ENCODE data around the gene RIBC2. TPM values are rescaled to one million over a fixed set of nuclear protein-coding genes. Genes with fewer than 3 reads are reported as not detected.

The RIBC2 gene
- polyA plus RNA-seq, 2 of the 4 experiments (the other 2 are of a cell fraction): 3.0 to 3.8 TPM

DNA sequence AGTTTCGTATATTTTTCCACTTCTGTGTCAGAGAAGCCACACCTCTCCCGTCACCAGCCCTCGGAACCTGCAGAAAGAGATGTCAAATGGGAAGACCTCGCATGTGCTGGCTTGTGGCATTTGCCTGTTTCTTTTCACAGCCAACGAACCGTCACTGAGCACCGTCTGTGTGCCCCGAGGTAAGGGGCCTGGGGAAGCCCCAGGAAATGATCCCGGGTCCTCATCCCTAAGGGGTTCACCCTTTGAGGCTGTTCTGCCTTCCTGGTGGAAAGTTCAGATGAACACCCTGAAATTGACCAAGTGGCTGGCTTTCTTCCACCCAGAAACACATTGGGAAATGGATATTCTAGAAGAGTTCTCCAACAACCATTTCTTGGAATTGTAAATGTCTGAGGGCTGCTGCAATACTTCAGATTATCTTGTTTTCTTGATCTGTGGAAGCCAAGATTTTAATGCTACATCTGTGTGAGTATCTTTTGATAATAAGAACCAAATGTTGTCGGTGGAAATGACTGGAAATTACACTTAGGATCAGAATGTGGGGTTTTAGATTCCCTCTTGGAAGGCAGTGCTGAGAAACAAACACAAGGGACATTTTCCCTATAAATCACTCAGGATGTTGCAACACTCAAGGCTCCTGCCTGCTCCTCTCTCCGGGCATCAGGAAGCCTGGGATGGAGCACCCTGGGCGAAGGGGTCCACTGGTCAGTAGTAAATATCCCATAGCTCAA lies 37.6 kb downstream of the RIBC2 start:
- no peak for FAIRE-seq
- Histone ChIP-seq H3K4me3 (no peak overlapping the region), H3K4me2 (no peak overlapping the region), H3K27ac (no peak overlapping the region), H3K4me1 (0 out of 3 replicates have a peak, but pooled peaks cover 3% of the 10 kb centered on the region), H3K9me3 (no peaks in the 10 kb centered on the region)
- DNase-seq (ENCODE audit: low read depth in 1 of 2, low spot score in 1 of 2): no peak
- POLR2A ChIA-PET: interaction anchor here (0.6 kb wide), 1 partner anchor 30 kb away, joined by 3 read pairs; no protein-coding TSS in a partner anchor
- WGBS (ENCODE audit: missing lambda C conversion rate): 67% methylated on average over 12 of the region's 12 CpGs
- no peak for ATAC-seq
- CTCF ChIA-PET: no interaction called here
- TF ChIP-seq ZNF302 (CRISPR knock-in tag; IDR thresholded peaks at IDR 0.05): no peak
- TF ChIP-seq CEBPB (IDR thresholded peaks at IDR 0.05): peak in 1 of 2 experiments; percentile 29; a peak in 3 of 4 replicates

DNA sequence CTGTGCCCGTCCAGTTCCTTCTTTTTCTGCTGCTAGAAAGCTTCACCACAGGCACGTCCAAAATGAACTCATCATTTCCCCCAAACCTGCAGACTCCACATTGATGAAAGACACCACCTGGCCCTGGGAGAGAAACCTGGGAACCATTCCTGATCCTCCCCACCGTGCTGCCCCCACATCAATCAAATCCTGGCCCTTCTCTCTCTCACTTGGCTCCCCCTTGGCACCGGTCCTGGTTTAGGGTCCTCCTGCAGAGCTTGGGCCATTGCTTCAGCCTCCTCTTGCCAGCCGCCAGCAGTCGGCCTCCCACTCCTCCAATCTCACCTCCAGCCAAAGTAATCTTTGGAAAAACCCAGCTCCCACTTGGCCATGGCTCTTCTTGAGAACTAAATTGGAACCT lies 38.5 kb downstream of the RIBC2 start:
- Histone ChIP-seq H3K9me3 (no peaks in the 10 kb centered on the region), H3K27ac (no peak overlapping the region), H3K4me2 (no peak overlapping the region), H3K4me1 (0 out of 3 replicates have a peak, but pooled peaks cover 3% of the 10 kb centered on the region), H3K4me3 (no peak overlapping the region)
- WGBS (ENCODE audit: missing lambda C conversion rate): 80% methylated on average over 6 of the region's 6 CpGs
- ATAC-seq (no peak), FAIRE-seq (no peak), DNase-seq (ENCODE audit: low read depth in 1 of 2, low spot score in 1 of 2) (no peak)
- ChIA-PET POLR2A (interaction anchor here (0.6 kb wide), 1 partner anchor 31 kb away, joined by 3 read pairs; no protein-coding TSS in a partner anchor), CTCF (interaction anchor here (1.3 to 1.6 kb wide), 2 partner anchors 102 to 180 kb away, joined by 3 to 4 read pairs; no protein-coding TSS in a partner anchor)
- TF ChIP-seq SMC3 (IDR thresholded peaks at IDR 0.05): no peak
- no peak for TF ChIP-seq CHD4 (IDR thresholded peaks at IDR 0.05; ENCODE audit: borderline replicate concordance)
- TF ChIP-seq GATA3 (IDR thresholded peaks at IDR 0.05; ENCODE audit: borderline replicate concordance): no peak
- no peak for TF ChIP-seq NR3C1 (IDR thresholded peaks at IDR 0.05)
- no peak for TF ChIP-seq CBX8 (IDR thresholded peaks at IDR 0.05)
- TF ChIP-seq PHF8 (IDR thresholded peaks at IDR 0.05; ENCODE audit: borderline replicate concordance, low read depth): no peak
- no peak for TF ChIP-seq USF2 (IDR thresholded peaks at IDR 0.05)
- TF ChIP-seq, protein P1, sequence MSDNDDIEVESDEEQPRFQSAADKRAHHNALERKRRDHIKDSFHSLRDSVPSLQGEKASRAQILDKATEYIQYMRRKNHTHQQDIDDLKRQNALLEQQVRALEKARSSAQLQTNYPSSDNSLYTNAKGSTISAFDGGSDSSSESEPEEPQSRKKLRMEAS (IDR thresholded peaks at IDR 0.05): no peak
- TF ChIP-seq, protein P2, sequence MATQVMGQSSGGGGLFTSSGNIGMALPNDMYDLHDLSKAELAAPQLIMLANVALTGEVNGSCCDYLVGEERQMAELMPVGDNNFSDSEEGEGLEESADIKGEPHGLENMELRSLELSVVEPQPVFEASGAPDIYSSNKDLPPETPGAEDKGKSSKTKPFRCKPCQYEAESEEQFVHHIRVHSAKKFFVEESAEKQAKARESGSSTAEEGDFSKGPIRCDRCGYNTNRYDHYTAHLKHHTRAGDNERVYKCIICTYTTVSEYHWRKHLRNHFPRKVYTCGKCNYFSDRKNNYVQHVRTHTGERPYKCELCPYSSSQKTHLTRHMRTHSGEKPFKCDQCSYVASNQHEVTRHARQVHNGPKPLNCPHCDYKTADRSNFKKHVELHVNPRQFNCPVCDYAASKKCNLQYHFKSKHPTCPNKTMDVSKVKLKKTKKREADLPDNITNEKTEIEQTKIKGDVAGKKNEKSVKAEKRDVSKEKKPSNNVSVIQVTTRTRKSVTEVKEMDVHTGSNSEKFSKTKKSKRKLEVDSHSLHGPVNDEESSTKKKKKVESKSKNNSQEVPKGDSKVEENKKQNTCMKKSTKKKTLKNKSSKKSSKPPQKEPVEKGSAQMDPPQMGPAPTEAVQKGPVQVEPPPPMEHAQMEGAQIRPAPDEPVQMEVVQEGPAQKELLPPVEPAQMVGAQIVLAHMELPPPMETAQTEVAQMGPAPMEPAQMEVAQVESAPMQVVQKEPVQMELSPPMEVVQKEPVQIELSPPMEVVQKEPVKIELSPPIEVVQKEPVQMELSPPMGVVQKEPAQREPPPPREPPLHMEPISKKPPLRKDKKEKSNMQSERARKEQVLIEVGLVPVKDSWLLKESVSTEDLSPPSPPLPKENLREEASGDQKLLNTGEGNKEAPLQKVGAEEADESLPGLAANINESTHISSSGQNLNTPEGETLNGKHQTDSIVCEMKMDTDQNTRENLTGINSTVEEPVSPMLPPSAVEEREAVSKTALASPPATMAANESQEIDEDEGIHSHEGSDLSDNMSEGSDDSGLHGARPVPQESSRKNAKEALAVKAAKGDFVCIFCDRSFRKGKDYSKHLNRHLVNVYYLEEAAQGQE (IDR thresholded peaks at IDR 0.05): no peak
- no peak for TF ChIP-seq RCOR1 (IDR thresholded peaks at IDR 0.05; ENCODE audit: low read depth, low read length)

GRCh38 chr22:45452565-45453379 lies 39.3 kb downstream of the RIBC2 start:
- Histone ChIP-seq H3K4me3 (no peak overlapping the region), H3K4me1 (0 out of 3 replicates have a peak, but pooled peaks cover 3% of the 10 kb centered on the region), H3K27ac (no peak overlapping the region), H3K9me3 (no peaks in the 10 kb centered on the region), H3K4me2 (no peak overlapping the region)
- POLR2A ChIA-PET: no interaction called here
- DNase-seq (ENCODE audit: low read depth in 1 of 2, low spot score in 1 of 2) (no peak), ATAC-seq (0 out of 6 replicates have a peak, but pooled peaks of 1 of the 2 experiments have one; percentile 24), FAIRE-seq (no peak)
- CTCF ChIA-PET: interaction anchor here (1.3 to 2.2 kb wide), 3 partner anchors 12 to 181 kb away, joined by 3 to 7 read pairs (median 4); no protein-coding TSS in a partner anchor
- 73% methylated on average over 8 of the region's 8 CpGs for WGBS (ENCODE audit: missing lambda C conversion rate)
- TF ChIP-seq, protein P2 (IDR thresholded peaks at IDR 0.05): no peak
- TF ChIP-seq ELK1 (IDR thresholded peaks at IDR 0.05; ENCODE audit: low read depth, low read length) (no peak), EP300 (IDR thresholded peaks at IDR 0.05) (no peak), EHF (CRISPR knock-in tag; IDR thresholded peaks at IDR 0.05) (no peak), MAZ (IDR thresholded peaks at IDR 0.05; ENCODE audit: borderline replicate concordance, low read depth, low read length) (no peak), ZC3H11A (IDR thresholded peaks at IDR 0.05) (no peak), MYC (IDR thresholded peaks at IDR 0.05; ENCODE audit: borderline replicate concordance, low read length) (no peak), POLR2AphosphoS2 (conservative IDR thresholded peaks at IDR 0.05; ENCODE audit: low read length) (no peak), CBX2 (IDR thresholded peaks at IDR 0.05; ENCODE audit: borderline replicate concordance, low read depth) (no peak), CHD4 (IDR thresholded peaks at IDR 0.05; ENCODE audit: borderline replicate concordance) (no peak), FOXS1 (CRISPR knock-in tag; IDR thresholded peaks at IDR 0.05) (no peak)
